ENCODE measurements around the gene KRTAP2-1.
"Not testable (repeated sequence)": the region's sequence is repeated elsewhere in the genome, so short reads cannot be mapped to it uniquely, and the experiment has no call there.

The KRTAP2-1 gene

DNA sequence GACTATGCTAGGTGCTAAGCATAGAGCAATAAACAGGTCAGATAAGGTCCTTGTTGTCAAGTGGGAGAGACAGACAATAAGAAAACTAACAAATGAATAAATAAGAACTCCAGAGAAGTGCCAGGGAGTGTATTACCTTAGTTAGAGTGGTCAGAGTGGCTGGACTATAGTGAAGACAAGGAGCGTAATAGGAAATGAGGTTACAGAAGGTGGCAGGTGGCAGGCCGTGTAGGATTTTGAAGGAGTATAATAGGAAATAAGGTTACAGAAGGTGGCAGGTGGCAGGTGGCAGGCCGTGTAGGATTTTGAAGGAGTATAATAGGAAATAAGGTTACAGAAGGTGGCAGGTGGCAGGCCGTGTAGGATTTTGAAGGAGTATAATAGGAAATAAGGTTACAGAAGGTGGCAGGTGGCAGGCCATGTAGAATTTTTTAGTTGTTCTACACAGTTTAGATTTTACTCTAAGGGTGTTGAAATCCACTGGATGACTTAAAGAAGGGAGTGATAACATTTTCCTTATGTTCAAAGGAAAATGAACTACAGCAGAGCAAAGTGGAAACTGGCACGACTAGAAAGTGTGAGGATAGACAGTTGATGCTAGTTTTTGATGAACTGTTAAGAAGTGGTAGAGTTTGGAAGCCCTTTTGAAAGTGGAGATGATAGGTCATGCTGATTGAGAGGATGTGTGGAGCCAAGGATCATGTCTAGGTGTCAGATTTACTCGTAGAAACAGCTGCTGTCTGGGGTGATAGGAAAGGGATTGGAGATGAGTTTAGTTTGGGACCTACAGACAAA is 34.6 kb downstream of the KRTAP2-1 start:
- no peak for DNase-seq (ENCODE audit: low read depth, low spot score)

DNA sequence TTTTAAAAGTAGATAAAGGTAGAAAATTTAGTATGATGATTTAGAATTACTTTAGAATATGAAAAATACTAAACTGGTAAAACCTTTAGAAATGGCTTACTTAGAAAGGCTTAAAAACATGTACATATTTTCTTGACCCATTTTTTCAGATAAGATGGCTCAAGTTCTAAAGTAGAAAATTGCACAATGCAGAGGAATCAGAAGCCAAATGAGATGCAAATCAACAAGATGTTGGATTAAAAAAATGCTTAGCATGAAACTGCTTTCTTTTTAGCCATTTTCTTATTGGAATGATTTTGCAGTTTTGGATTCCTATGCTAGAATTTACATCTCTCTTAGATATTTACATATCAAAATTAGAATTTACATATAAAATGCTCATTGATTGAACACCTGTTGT is 36.7 kb downstream of the KRTAP2-1 start:
- no peak for DNase-seq (ENCODE audit: low read depth, low spot score)

DNA sequence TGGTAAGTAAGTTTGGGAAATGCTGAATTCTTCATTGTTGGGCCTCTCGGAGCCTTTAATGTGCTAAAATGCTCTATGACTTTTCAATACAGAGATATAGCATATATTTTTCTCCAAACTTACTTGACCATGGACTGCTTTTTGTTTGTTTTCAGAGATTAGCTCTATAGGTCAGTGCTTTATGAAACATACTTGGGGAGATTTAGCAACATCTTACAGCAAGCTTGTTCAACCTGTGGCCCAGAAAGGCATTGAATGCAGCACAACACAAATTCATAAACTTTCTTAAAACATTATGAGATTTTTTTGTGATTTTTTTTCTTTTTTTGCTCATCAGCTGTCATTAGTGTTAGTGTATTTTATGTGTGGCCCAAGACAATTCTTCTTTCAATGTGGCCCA is 37.2 kb downstream of the KRTAP2-1 start:
- no peak for DNase-seq (ENCODE audit: low read depth, low spot score)

DNA sequence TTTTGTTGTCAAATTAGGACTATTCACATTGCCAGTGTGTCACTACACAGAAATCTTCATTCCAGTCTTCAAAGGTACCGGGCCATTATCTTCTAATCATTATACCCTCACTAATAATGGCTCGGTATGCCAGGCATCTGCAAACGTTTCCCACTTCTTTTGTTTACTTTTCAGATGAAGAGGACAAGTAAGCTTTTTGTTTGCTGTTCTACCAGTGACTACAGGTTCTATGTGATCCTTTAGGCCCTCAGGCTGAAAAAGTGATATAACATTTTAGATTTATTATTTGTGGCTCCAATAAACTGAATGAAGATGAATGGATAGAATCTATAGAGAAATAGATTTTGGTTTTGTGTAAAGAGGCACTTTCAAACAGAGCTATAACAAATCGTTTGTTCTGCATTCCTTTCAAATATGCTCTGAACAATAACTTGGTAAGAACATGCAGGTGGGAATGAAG is 37.8 kb downstream of the KRTAP2-1 start:
- peak; percentile 24 for DNase-seq (ENCODE audit: low read depth, low spot score)

DNA sequence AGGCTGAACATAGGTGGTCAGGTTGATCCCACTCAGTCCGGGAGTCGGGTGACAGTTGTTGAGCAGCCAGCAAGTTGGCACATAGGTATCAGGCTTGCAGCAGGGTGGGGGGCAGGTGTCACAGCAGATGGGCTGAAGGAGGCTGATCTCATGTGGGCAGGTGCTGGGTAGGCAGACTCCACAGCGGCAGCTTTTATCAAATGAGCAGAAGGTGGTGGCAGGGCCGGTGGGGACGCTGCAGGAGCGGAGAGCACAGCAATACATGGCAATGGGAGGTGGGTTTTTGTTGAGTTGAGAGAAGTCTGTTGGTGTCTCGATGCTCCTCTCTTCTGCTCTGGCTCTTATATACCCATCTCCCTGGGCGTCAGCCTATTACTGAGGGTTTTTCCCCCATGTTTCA is 38.3 kb downstream of the KRTAP2-1 start, which contains the start of gene KRTAP3-1:
Gene KRTAP3-1, minus strand, starts transcription at position 318 of the 400 bp plus-strand sequence. Its CDS starts 54 bp downstream, at position 264.
- no peak for DNase-seq (ENCODE audit: low read depth, low spot score)

DNA sequence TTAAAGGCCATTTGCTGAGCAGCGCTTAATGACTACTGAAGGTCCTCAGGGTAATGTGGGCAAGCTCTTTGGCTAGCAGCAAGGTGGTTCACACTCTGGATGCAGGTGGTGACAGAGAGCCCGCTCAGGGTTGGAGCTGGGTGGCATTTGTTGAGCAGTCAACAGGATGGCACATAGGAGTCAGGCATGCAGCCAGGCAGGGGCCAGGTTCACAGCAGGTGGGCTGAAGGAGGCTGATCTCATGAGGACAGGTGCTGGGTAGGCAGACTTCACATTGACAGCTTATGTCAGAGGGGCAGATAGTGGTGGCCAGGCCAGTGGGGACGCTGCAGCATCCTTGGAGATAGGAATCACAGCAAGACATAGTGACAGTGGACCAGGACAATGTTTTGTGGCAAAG is 42.7 kb downstream of the KRTAP2-1 start:
- no peak for DNase-seq (ENCODE audit: low read depth, low spot score)

DNA sequence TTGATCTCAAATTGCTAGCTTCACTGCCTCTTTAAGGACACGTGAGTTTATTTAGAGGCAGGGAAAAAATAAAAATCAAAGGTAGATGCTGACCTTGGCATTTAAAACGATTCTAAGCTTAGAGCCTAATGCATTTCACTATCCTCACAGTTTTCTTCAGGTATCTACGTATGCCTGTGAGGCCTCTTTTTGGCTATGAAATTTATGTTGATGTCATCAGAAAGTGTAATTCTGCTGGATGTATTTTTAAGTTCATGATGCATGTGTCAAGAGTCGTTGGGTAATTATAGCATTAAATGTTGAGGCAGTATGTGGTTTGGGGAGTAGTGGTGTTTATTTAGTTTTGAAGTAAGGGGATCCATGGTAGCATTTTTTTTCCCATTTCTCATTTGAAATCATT is 43.2 kb downstream of the KRTAP2-1 start:
- no peak for DNase-seq (ENCODE audit: low read depth, low spot score)

DNA sequence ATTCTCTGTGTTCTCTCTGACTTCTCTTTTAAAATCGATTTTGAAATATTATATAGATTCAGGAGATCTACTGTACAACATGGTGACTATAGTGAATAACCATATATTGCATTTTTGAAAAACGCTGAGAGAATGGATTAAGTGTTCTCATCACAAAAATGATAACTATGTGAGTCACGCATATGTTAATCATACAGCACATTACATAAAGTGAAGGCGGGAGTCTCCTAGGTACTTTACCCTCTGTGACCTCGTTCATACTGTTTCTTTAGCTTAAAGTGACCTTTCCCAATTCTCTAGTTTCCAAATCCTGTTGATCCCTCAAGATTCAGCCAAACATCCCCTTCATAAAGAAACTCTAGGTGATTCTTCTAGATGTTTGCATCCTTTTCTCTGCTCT is 44.3 kb downstream of the KRTAP2-1 start:
- DNase-seq (ENCODE audit: low read depth, low spot score), result no peak

DNA sequence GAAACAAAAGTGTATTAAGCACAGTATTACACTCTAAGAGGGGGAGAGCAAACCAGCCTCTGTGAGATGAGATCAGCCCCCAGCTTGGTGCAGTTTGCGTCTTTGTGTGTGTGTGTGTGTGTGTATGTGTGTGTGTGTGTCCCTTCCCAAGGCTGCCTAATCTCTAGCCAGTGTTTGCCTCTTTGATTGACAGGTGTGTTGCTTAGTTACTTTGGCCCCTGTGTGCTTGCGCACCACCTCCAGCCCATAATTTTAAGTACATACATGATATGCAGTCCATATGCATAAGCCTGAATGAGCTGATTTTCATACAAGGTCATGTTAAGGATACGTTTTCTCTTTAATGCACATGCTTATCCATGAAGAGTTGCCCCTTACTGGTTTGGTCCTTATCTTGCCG is 45.3 kb downstream of the KRTAP2-1 start:
- DNase-seq (ENCODE audit: low read depth, low spot score), result no peak

DNA sequence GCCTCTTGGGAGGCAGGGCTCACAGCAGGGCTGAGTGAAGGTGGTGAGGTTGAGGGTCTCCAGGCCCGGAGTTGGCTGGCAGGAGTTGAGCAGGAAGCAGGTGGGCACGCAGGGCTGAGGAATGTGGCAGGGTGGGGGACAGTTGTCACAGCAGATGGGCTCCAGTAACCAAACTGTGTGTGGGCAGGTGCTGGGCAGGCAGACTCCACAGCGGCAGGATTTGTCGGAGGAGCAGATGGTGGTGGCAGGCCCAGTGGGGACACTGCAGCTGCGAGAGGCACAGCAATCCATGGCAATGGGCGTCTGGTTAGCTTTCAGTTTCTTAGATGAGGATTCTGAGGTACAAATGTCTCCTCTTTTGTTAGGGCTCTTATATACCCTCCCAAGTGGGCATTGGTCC is 47.6 kb downstream of the KRTAP2-1 start, which contains the start of gene KRTAP3-2:
Gene KRTAP3-2, minus strand, starts transcription at position 344 of the 400 bp plus-strand sequence. Its CDS starts 53 bp downstream, at position 291.
- DNase-seq (ENCODE audit: low read depth, low spot score), result not testable (repeated sequence)

DNA sequence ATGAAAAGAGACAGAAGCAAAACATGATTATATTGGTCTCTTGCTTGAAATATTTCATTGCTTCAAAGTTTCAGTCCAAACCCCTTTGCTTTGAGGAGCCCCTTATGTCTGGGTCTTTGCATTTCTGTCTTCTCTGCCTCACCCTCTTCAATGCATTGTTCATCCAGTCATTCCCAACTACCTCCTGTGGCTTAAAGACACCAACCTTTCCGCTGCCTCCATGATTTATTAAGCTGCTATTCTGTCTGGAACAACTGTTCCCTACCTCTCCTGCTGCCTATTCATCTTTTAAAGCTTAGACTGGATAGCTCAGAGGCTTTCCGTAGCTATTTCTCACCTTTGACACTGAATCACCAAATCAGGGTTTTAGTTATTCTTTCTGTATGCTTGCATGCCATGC is 49.8 kb downstream of the KRTAP2-1 start:
- DNase-seq (ENCODE audit: low read depth, low spot score), result no peak

DNA sequence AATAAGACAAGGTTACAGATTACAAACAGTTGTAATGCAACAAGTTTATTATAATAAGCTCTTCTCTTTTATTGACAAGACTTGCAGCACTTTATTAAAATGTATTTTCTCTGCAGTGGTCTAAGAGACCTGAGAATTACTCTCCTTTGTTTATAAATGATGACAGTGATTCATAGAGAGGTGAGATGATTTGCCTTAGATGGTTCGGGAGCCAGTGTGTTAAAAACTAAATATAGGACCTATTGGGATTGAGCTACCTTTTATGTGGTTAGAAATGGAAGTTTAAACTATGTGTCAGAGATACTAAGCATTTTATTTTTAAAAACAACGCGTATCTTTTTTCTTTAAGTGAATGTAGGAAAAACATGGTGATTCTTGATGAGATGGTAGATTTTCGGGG is 50.3 kb downstream of the KRTAP2-1 start:
- no peak for DNase-seq (ENCODE audit: low read depth, low spot score)

Data from astrocyte of the hippocampus (primary cell).